Liver (tissue), 3 donors: ENCODE results near the gene TPK1.

ENCODE experiments used
- FOXA1 ChIP-seq: IDR thresholded peaks from 2 replicates; pipeline ENCODE4 v1.6.1; 2016; ENCODE audit warnings: antibody characterized with exemption
- GABPA ChIP-seq, 2 donors: IDR thresholded peaks in 1 of 2; conservative IDR thresholded peaks in 1 of 2; 2 replicates each; pipeline ENCODE4 v1.6.1; 2016; ENCODE audit warnings: antibody characterized with exemption in 2 of 2, mild to moderate bottlenecking in 1 of 2, moderate library complexity in 1 of 2
- JUND ChIP-seq, 2 donors: IDR thresholded peaks; 2 replicates each; pipeline ENCODE4 v1.6.1; 2016; ENCODE audit warnings: antibody characterized with exemption in 2 of 2
- RAD21 ChIP-seq, 2 donors: IDR thresholded peaks; 2 replicates each; pipeline ENCODE4 v1.6.1; 2016; ENCODE audit warnings: antibody characterized with exemption in 2 of 2, mild to moderate bottlenecking in 2 of 2
- TAF1 ChIP-seq: conservative IDR thresholded peaks from 2 replicates; pipeline ENCODE4 v1.6.1; 2016; ENCODE audit warnings: antibody characterized with exemption, mild to moderate bottlenecking
- YY1 ChIP-seq: IDR thresholded peaks from 2 replicates; pipeline ENCODE4 v1.6.1; 2016; ENCODE audit warnings: antibody characterized with exemption, mild to moderate bottlenecking
- TF ChIP-seq, protein P1 (sequence below): IDR thresholded peaks from 2 replicates; pipeline ENCODE4 v1.6.1; 2016; ENCODE audit warnings: antibody characterized with exemption
- TF ChIP-seq, protein P2 (sequence below): fragments of 150-350 bp; IDR thresholded peaks from 2 replicates; pipeline ENCODE4 v1.5.1; 2017; ENCODE audit warnings: improper control_type of control experiment, low read depth, low read length; ENCODE audit not compliant: missing input control
- TF ChIP-seq, protein P3 (sequence below): IDR thresholded peaks from 2 replicates; pipeline ENCODE4 v1.6.1; 2016; ENCODE audit warnings: antibody characterized with exemption
- TF ChIP-seq, protein P4 (sequence below): IDR thresholded peaks from 2 replicates; pipeline ENCODE4 v1.6.1; 2016; ENCODE audit warnings: antibody characterized with exemption, mild to moderate bottlenecking
- donor health status: healthy.
- donor health status: healthy.

DNA sequence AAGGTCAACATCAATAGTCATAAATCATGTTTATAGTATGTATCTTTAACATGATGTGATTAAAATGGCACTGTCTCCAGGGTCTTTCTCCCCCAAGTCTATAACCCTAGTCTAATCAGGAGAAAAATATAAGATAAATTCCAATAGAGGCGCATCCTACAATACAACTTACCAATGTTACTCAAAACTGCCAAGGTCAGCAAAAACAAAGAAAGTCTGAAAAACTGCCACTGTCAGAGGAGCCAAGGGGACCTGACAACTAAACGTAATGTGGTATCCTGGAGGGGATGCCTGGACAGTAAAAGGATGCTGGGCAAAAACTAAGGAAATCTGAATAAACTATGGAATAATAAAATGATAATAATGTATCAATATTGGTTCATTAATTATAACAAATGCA lies 63.9 kb downstream of the TPK1 start:
- TF ChIP-seq TAF1 (no peak), JUND (IDR thresholded peaks at IDR 0.05) (no peak), RAD21 (IDR thresholded peaks at IDR 0.05) (no peak), FOXA1 (no peak), GABPA (IDR thresholded peaks at IDR 0.05 in 1 of 2, conservative IDR thresholded peaks at IDR 0.05 in 1 of 2) (no peak), YY1 (no peak)
- TF ChIP-seq, protein P1, sequence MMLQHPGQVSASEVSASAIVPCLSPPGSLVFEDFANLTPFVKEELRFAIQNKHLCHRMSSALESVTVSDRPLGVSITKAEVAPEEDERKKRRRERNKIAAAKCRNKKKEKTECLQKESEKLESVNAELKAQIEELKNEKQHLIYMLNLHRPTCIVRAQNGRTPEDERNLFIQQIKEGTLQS, result no peak
- TF ChIP-seq, protein P2, sequence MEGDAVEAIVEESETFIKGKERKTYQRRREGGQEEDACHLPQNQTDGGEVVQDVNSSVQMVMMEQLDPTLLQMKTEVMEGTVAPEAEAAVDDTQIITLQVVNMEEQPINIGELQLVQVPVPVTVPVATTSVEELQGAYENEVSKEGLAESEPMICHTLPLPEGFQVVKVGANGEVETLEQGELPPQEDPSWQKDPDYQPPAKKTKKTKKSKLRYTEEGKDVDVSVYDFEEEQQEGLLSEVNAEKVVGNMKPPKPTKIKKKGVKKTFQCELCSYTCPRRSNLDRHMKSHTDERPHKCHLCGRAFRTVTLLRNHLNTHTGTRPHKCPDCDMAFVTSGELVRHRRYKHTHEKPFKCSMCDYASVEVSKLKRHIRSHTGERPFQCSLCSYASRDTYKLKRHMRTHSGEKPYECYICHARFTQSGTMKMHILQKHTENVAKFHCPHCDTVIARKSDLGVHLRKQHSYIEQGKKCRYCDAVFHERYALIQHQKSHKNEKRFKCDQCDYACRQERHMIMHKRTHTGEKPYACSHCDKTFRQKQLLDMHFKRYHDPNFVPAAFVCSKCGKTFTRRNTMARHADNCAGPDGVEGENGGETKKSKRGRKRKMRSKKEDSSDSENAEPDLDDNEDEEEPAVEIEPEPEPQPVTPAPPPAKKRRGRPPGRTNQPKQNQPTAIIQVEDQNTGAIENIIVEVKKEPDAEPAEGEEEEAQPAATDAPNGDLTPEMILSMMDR, result no peak
- TF ChIP-seq, protein P3, sequence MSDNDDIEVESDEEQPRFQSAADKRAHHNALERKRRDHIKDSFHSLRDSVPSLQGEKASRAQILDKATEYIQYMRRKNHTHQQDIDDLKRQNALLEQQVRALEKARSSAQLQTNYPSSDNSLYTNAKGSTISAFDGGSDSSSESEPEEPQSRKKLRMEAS, result no peak
- TF ChIP-seq, protein P4, sequence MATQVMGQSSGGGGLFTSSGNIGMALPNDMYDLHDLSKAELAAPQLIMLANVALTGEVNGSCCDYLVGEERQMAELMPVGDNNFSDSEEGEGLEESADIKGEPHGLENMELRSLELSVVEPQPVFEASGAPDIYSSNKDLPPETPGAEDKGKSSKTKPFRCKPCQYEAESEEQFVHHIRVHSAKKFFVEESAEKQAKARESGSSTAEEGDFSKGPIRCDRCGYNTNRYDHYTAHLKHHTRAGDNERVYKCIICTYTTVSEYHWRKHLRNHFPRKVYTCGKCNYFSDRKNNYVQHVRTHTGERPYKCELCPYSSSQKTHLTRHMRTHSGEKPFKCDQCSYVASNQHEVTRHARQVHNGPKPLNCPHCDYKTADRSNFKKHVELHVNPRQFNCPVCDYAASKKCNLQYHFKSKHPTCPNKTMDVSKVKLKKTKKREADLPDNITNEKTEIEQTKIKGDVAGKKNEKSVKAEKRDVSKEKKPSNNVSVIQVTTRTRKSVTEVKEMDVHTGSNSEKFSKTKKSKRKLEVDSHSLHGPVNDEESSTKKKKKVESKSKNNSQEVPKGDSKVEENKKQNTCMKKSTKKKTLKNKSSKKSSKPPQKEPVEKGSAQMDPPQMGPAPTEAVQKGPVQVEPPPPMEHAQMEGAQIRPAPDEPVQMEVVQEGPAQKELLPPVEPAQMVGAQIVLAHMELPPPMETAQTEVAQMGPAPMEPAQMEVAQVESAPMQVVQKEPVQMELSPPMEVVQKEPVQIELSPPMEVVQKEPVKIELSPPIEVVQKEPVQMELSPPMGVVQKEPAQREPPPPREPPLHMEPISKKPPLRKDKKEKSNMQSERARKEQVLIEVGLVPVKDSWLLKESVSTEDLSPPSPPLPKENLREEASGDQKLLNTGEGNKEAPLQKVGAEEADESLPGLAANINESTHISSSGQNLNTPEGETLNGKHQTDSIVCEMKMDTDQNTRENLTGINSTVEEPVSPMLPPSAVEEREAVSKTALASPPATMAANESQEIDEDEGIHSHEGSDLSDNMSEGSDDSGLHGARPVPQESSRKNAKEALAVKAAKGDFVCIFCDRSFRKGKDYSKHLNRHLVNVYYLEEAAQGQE, result no peak
